ENCODE results near the gene BANP.

DNA sequence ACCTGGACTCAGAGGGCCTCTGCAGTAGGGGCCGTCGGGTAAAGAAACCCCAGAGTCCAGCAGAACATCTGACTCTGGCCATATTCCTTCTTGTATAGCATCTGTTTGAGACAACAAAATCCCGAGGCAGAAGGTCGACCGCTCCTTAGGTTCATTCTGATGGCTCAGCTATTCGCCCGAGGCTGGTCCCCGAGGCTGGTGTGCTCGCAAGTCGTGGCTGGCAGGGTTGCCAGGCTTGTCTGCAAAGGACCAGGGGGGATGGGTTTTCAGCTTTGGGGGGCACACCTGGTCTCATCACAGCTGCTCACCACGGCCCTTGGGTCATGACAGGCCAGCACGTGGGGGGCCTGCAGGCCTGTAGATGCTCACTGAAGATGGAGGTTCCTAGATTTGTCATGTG lies 119.1 kb downstream of the BANP start:
- TF ChIP-seq, protein P1, sequence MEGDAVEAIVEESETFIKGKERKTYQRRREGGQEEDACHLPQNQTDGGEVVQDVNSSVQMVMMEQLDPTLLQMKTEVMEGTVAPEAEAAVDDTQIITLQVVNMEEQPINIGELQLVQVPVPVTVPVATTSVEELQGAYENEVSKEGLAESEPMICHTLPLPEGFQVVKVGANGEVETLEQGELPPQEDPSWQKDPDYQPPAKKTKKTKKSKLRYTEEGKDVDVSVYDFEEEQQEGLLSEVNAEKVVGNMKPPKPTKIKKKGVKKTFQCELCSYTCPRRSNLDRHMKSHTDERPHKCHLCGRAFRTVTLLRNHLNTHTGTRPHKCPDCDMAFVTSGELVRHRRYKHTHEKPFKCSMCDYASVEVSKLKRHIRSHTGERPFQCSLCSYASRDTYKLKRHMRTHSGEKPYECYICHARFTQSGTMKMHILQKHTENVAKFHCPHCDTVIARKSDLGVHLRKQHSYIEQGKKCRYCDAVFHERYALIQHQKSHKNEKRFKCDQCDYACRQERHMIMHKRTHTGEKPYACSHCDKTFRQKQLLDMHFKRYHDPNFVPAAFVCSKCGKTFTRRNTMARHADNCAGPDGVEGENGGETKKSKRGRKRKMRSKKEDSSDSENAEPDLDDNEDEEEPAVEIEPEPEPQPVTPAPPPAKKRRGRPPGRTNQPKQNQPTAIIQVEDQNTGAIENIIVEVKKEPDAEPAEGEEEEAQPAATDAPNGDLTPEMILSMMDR (IDR thresholded peaks at IDR 0.05; ENCODE audit: borderline replicate concordance, extremely low read depth, low read length, poor library complexity, severe bottlenecking): no peak
- TF ChIP-seq EZH2 (IDR thresholded peaks at IDR 0.05; ENCODE audit: borderline replicate concordance, low read depth, low read length, severe bottlenecking): no peak
